IPS-20b (cell line): ENCODE data around the gene MED28.

Experiments used
- H3K27ac ChIP-seq: one replicate; pipeline ENCODE4 v1.5.1; 2013; ENCODE audit warnings: low read length
- H3K27me3 ChIP-seq: 2 replicates; pipeline ENCODE4 v1.6.1; 2013; ENCODE audit warnings: mild to moderate bottlenecking, low read length, inconsistent platforms; ENCODE audit not compliant: insufficient read depth
- H3K36me3 ChIP-seq: 2 replicates; pipeline ENCODE4 v1.6.1; 2013; ENCODE audit warnings: low read depth, mild to moderate bottlenecking, inconsistent platforms, low read length, moderate library complexity; ENCODE audit not compliant: insufficient read depth
- H3K4me1 ChIP-seq: 2 replicates; pipeline ENCODE4 v1.6.1; 2013; ENCODE audit warnings: mild to moderate bottlenecking, control low read depth, inconsistent platforms, low read length, moderate library complexity; ENCODE audit not compliant: insufficient read depth
- H3K4me3 ChIP-seq: 2 replicates; pipeline ENCODE4 v1.5.1; 2013; ENCODE audit warnings: mild to moderate bottlenecking, low read length, inconsistent platforms
- H3K9ac ChIP-seq: 2 replicates; pipeline ENCODE4 v1.6.1; 2013; ENCODE audit warnings: low read depth, mild to moderate bottlenecking, inconsistent platforms, low read length, moderate library complexity
- H3K9me3 ChIP-seq: 2 replicates; pipeline ENCODE4 v1.6.1; 2013; ENCODE audit warnings: mild to moderate bottlenecking, low read depth, low read length, inconsistent platforms; ENCODE audit not compliant: insufficient read depth

Gene MED28

GRCh38 chr4:17680559-17681280, 66.3 kb downstream of the MED28 start:
- Histone ChIP-seq H3K36me3 (no peaks in the 10 kb centered on the region), H3K9ac (no peak overlapping the region), H3K27ac (no peak overlapping the region), H3K9me3 (no peaks in the 10 kb centered on the region), H3K4me3 (no peak overlapping the region), H3K4me1 (no peaks in the 10 kb centered on the region), H3K27me3 (no peaks in the 10 kb centered on the region)

- Histone ChIP-seq H3K4me3 (no peak overlapping the region), H3K9me3 (no peaks in the 10 kb centered on the region), H3K27ac (no peak overlapping the region), H3K9ac (no peak overlapping the region), H3K4me1 (no peaks in the 10 kb centered on the region), H3K27me3 (no peaks in the 10 kb centered on the region), H3K36me3 (no peaks in the 10 kb centered on the region)
Observed at GRCh38 chr4:17681281-17682221, 67.1 kb downstream of the MED28 start.

- no peak overlapping the region for H3K9ac ChIP-seq
- no peaks in the 10 kb centered on the region for H3K27me3 ChIP-seq
- H3K27ac ChIP-seq = no peak overlapping the region
- no peaks in the 10 kb centered on the region for H3K36me3 ChIP-seq
- H3K4me1 ChIP-seq = no peaks in the 10 kb centered on the region
- H3K4me3 ChIP-seq = no peak overlapping the region
- no peaks in the 10 kb centered on the region for H3K9me3 ChIP-seq
Observed at GRCh38 chr4:17682222-17682566, 67.8 kb downstream of the MED28 start.
